ENCODE measurements around the gene SLC24A4. TPM values are rescaled to one million over a fixed set of nuclear protein-coding genes. Genes with fewer than 3 reads are reported as not detected.

SLC24A4 gene
- total RNA-seq, 1 donor from 2014 or later = not detected

DNA sequence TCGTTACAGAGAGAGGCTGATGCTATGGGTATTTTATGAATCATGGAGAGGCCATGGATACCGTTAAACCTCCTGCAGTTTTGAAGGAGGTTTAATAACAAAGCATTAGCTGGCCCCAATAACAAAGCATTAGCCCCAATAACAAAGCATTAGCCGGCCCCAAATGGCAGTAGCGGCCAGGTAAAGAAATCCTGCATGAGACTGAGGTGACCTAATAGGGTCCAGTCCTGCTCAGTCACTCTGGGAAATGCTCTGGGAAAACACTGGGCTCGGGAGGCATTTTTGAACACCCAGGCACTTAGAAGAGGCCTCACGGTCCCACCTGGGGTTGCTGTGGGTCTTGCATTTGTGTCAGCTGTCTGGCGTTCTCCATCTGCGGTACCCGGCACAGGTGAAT, 189.8 kb downstream of the SLC24A4 start:
- TF ChIP-seq, protein P1, sequence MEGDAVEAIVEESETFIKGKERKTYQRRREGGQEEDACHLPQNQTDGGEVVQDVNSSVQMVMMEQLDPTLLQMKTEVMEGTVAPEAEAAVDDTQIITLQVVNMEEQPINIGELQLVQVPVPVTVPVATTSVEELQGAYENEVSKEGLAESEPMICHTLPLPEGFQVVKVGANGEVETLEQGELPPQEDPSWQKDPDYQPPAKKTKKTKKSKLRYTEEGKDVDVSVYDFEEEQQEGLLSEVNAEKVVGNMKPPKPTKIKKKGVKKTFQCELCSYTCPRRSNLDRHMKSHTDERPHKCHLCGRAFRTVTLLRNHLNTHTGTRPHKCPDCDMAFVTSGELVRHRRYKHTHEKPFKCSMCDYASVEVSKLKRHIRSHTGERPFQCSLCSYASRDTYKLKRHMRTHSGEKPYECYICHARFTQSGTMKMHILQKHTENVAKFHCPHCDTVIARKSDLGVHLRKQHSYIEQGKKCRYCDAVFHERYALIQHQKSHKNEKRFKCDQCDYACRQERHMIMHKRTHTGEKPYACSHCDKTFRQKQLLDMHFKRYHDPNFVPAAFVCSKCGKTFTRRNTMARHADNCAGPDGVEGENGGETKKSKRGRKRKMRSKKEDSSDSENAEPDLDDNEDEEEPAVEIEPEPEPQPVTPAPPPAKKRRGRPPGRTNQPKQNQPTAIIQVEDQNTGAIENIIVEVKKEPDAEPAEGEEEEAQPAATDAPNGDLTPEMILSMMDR (conservative IDR thresholded peaks at IDR 0.05; ENCODE audit: low read depth, low read length) = no peak
- peak overlapping the region; percentile 72 for H3K4me3 ChIP-seq (ENCODE audit: low read depth, low read length)
- no peak for DNase-seq (ENCODE audit: low read depth)

DNA sequence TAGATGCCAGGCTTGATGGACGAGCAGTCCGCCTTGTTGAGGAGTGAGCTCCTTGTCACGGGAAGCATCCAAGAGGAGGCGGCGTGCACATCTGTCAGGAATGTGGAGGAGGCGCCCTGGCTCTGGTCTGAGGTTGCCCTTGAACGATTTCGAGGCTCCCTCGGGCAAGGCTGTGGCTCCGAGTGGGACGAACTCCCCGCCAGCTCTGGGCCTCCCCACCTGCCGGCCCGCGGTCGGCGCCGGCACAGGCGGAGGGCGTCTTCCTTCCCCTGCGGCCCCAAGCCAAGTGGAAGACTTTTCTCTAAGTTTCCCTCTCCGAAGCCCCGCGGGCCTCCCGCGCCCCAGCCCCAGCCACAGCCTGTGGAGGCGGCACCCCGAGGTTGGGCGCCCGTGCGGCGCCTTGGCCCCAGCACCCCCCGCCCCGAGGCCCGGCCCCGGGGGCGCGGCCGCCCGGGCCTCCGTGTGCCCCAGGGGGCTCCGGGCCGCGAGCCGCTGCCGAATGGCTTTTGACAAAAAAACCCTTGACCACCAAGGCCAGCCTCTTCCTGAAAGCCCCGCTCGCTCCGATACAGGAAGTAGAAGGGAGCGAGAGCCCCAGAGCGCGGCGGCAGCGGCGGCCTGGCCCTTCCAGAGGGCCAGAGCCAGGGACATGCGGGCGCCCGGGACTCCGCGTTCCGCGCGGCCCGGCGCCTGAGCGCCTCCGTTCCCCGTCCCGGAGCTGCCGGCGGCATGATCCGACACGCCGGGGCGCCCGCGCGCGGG, 190.4 kb downstream of the SLC24A4 start, which contains the start of gene RIN3:
Gene RIN3 (plus strand): TSS at position 578 of the 762 bp plus-strand sequence. CDS start 152 bp downstream, at position 730.
- peak within 1 kb of the TSS; percentile 72 for H3K4me3 ChIP-seq (ENCODE audit: low read depth, low read length)
- DNase-seq (ENCODE audit: low read depth) = no peak
- TF ChIP-seq, protein P1 (conservative IDR thresholded peaks at IDR 0.05; ENCODE audit: low read depth, low read length) = no peak

DNA sequence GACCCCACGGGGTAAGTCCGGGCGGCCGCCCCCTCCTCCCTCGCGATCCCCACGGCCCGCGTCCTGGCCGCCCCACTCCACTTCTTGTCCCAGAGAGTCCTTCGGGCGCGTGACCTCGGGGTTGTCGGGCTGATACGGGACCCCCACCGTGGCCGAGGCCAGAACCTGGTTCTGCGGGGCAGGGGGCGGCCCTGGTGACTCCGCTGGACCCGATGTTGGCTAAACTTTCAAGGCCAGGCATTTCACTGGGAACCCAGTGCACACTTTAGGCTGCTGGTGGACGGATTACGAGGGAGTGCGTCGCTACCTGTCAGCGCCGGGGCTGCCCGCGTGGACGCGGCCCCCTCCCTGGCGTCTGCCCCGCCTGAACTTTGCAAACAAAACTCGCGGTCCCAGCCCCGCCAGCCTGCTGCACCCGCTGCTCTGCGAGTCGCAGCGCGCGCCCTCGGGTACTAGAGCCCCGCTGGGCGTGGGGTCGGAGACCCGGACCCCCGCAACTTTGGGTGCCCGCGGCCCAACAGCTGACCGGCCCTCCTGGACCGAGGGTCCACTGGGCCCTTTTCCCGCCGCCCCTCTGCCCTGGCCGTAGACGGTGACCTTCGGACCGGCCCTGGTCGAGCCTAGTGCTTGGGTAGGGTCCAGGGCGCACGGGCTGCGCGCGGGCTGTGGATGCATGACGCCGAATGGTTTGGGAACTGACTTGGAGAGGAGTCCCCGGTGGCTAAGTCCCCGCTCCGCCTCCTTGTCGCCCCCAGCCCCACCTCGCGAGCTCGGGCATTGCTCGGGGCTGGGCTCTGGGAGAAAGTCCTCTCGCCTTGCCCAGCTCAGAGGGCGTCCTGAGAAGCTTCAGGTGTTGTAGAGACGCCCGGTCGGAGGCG, 191.2 kb downstream of the SLC24A4 start:
- no peak for DNase-seq (ENCODE audit: low read depth)
- TF ChIP-seq, protein P1 (conservative IDR thresholded peaks at IDR 0.05; ENCODE audit: low read depth, low read length) = no peak
- H3K4me3 ChIP-seq (ENCODE audit: low read depth, low read length) = peak overlapping the region; percentile 72

DNA sequence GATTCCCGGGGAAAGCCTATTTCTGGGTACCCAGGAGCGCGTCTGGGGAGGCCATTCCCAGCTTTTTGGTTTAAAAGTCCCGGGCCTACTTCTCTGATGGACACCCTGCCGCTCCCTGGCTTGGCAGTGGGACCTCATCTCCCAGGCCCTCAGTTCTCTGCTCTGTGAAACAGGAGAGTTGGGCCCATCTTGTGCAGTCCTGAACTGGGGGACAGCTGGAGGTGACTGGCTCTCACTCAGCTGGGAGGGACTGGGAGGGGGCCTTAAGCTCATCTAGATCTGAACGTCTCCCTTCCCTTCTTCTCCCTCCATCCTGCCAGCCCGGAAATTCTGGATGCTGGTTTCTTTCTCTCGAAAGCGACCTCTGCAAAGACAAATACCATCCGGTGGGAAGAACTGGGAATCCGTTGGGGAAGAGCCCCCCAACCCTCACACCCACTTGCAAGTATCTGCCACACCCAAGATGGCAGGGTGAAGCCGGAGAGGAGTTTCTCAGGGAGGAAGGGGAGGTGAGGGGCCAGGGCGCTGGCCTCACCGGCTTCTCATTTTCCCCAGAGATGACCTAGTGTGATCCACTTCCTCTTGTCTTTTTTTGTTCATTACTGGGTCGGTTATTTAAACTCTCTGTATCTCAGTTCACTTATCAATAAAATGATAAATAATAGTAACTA, 192.0 kb downstream of the SLC24A4 start:
- TF ChIP-seq, protein P1 (conservative IDR thresholded peaks at IDR 0.05; ENCODE audit: low read depth, low read length) = no peak
- H3K4me3 ChIP-seq (ENCODE audit: low read depth, low read length) = peak overlapping the region; percentile 72
- DNase-seq (ENCODE audit: low read depth) = no peak

DNA sequence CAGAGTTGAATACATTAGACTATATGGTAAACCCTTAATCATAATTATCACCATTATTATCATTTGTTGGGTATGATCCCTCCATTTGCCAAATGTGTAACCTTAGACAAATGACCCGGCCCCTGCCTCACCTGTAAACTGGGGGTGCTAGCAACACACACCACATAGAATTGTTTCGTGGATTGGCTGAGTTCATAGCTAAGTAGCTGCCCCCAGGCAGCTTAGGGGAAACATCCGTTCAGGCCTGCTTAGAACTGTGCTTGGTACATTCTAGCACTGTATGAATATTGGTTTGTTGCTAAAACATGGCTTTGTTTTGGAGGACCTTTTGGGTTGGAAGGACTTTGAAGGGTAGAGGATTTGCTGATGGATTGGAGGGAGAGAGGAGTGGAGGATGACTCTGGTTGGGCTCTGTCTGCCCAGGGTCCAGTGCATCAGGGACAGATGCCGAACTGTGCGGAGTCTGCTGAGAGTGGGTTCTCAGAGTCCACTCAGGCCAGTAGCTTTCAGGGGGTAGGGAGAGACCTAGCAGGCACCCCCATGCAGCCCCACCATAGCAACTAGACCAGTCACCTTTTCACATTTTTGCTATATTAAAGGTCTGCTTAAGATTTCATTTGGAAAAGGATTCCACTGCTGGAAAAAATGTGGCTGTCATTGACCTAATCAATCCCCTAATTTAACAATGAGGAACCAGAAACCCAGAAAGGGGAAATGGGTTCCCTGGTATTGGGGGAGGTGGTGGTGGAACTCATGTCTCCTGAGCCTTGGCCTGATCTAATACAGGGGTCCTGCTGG, 192.8 kb downstream of the SLC24A4 start:
- DNase-seq (ENCODE audit: low read depth) = no peak
- H3K4me3 ChIP-seq (ENCODE audit: low read depth, low read length) = no peak overlapping the region
- TF ChIP-seq, protein P1 (conservative IDR thresholded peaks at IDR 0.05; ENCODE audit: low read depth, low read length) = no peak

DNA sequence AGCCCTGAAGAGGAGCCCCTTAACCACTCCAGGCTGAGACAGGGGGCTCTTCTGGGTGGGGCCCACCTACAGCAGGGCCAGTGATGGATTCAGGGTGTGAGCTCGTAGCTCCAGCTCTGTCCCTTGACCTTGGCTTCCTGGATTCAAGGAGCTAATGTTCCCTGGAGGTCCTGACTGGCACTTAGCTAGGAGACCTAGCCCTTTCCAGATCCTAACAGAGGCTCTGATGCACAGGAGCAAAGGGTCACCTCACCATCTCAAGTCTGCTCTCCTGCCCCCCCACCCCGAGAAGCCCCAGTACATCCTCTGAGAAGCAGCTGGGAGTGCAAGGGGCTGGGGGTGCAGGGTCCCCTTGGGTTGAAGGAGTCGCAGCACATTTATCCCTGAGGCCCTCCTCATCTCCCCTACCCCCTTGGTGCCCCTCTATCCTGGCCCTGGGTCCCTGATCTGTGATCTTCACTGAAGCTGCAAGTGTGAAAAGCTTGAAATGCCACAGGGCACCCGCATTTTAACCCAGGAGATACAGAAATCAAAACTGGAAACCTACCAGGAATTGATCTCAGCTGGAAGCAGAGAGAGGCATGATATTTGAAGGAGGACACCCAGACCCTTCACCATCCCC, 193.5 kb downstream of the SLC24A4 start:
- DNase-seq (ENCODE audit: low read depth) = no peak
- H3K4me3 ChIP-seq (ENCODE audit: low read depth, low read length) = no peak overlapping the region
- TF ChIP-seq, protein P1 (conservative IDR thresholded peaks at IDR 0.05; ENCODE audit: low read depth, low read length) = no peak

Data from epithelial cell of proximal tubule (primary cell).